Endothelial cell of umbilical vein (primary cell): Measurements from ENCODE around the gene SLC39A3. TPM values are rescaled to one million over a fixed set of nuclear protein-coding genes. Genes with fewer than 3 reads are reported as not detected.

Source experiments
- BruUV-seq: library from RNA; stranded (reverse); fragments of 400-500 nt; replicated peaks from 2 replicates; lab custom pipeline; 2021; lab: Mats Ljungman, UMichigan
- CTCF ChIA-PET: fragments of 300-600, 350-600 bp; sonication (Branson Sonifier 250); formaldehyde crosslinking; loops from one replicate; lab custom pipeline; 2021; ENCODE audit warnings: antibody characterized with exemption, inconsistent platforms; lab: Charles Lee
- POLR2A ChIA-PET: fragments of 300-600, 350-600 bp; sonication (Branson Sonifier 250); formaldehyde crosslinking; loops from one replicate; lab custom pipeline; 2021; ENCODE audit warnings: antibody characterized with exemption, inconsistent platforms; lab: Charles Lee
- DNase-seq: peaks from one replicate; pipeline ENCODE4 v3.0.0-alpha.2; 2011; ENCODE audit warnings: low read depth, low spot score
- FAIRE-seq: peaks from 2 replicates; lab custom pipeline; 2011; peaks lifted over from hg19 to GRCh38; lab: Jason Lieb, UNC
- H2AFZ ChIP-seq: 2 replicates; pipeline ENCODE4 v1.6.0; 2012; ENCODE audit warnings: low read depth, low read length, control low read depth, inconsistent platforms
- H3K27ac ChIP-seq: 2 replicates; pipeline ENCODE4 v1.5.1; 2011; ENCODE audit warnings: low read depth, mild to moderate bottlenecking, control low read depth, low read length, moderate library complexity; ENCODE audit not compliant: insufficient read depth
- H3K27me3 ChIP-seq, 2 experiments: 2 replicates each; pipeline versions ENCODE4 v1.6.0 to v1.6.1; 2011; ENCODE audit warnings: low read length in 2 of 2, mixed read lengths in 1 of 2; ENCODE audit not compliant: control insufficient read depth in 2 of 2, insufficient read depth in 2 of 2
- H3K36me3 ChIP-seq, 2 experiments: 2 replicates in 1 of 2; 3 replicates in 1 of 2; pipeline ENCODE4 v1.5.1; 2011; ENCODE audit warnings: low read length in 2 of 2, mild to moderate bottlenecking in 1 of 2, moderate library complexity in 1 of 2; ENCODE audit not compliant: control insufficient read depth in 2 of 2, insufficient read depth in 2 of 2; ENCODE audit errors: extremely low read depth in 1 of 2
- H3K4me1 ChIP-seq: 3 replicates; pipeline ENCODE4 v1.5.1; 2011; ENCODE audit warnings: mild to moderate bottlenecking, low read length; ENCODE audit not compliant: control insufficient read depth, insufficient read depth; ENCODE audit errors: extremely low read depth
- H3K4me2 ChIP-seq: 2 replicates; pipeline ENCODE4 v1.6.1; 2011; ENCODE audit warnings: low read length, control low read depth, mixed read lengths; ENCODE audit not compliant: insufficient read depth
- H3K4me3 ChIP-seq, 3 experiments: fragments of 200-600 bp in 1 of 3; sonication (generic), shearing (Covaris generic) in 1 of 3; replicated peaks in 1 of 3; 2 replicates each; pipeline ENCODE4 v1.5.1; 2011 to 2016; ENCODE audit warnings: control low read depth in 3 of 3, low read length in 3 of 3, mild to moderate bottlenecking in 2 of 3, inconsistent platforms in 1 of 3, low read depth in 1 of 3, moderate library complexity in 1 of 3; ENCODE audit not compliant: insufficient read depth in 1 of 3
- H3K79me2 ChIP-seq: 2 replicates; pipeline ENCODE4 v1.6.0; 2012; ENCODE audit warnings: low read length, inconsistent platforms; ENCODE audit not compliant: control insufficient read depth, insufficient read depth
- H3K9ac ChIP-seq: replicated peaks from 2 replicates; pipeline ENCODE3; 2011; ENCODE audit warnings: low read length, control low read depth; ENCODE audit not compliant: insufficient read depth; ENCODE audit errors: extremely low read depth
- H3K9me1 ChIP-seq: replicated peaks from 3 replicates; pipeline ENCODE4 v1.6.0; 2011; ENCODE audit warnings: mild to moderate bottlenecking, low read length; ENCODE audit not compliant: control insufficient read depth, insufficient read depth; ENCODE audit errors: extremely low read depth
- H3K9me3 ChIP-seq: replicated peaks from 2 replicates; pipeline ENCODE4 v1.5.1; 2012; ENCODE audit warnings: low read length, inconsistent platforms; ENCODE audit not compliant: control insufficient read depth, insufficient read depth
- H4K20me1 ChIP-seq: replicated peaks from 2 replicates; pipeline ENCODE3; 2011; ENCODE audit warnings: mild to moderate bottlenecking, low read length; ENCODE audit not compliant: control insufficient read depth, insufficient read depth; ENCODE audit errors: extremely low read depth
- EZH2 ChIP-seq: IDR thresholded peaks from 2 replicates; pipeline ENCODE4 v1.6.1; 2012; ENCODE audit warnings: borderline replicate concordance, low read depth, mild to moderate bottlenecking, moderate library complexity, low read length, inconsistent platforms; ENCODE audit not compliant: severe bottlenecking
- FOS ChIP-seq: IDR thresholded peaks from 2 replicates; pipeline ENCODE4 v1.6.1; 2011; ENCODE audit warnings: mild to moderate bottlenecking, low read length, moderate library complexity, borderline replicate concordance; ENCODE audit not compliant: insufficient read depth
- GATA2 ChIP-seq: IDR thresholded peaks from 2 replicates; pipeline ENCODE4 v1.7.0; 2011; ENCODE audit warnings: low read depth, mild to moderate bottlenecking, moderate library complexity, mixed read lengths, low read length; ENCODE audit not compliant: insufficient read length, insufficient read depth
- JUN ChIP-seq: IDR thresholded peaks from 2 replicates; pipeline ENCODE4 v1.6.1; 2011; ENCODE audit warnings: borderline replicate concordance, low read depth; ENCODE audit not compliant: insufficient read length, insufficient read depth
- MYC ChIP-seq: IDR thresholded peaks from one replicate; pipeline ENCODE4 v1.6.1; 2011; ENCODE audit warnings: mild to moderate bottlenecking, low read depth, low read length
- POLR2A ChIP-seq: IDR thresholded peaks from 2 replicates; pipeline ENCODE4 v1.6.1; 2012; ENCODE audit warnings: low read depth, mild to moderate bottlenecking, control low read depth, low read length
- POLR2AphosphoS5 ChIP-seq: IDR thresholded peaks from 2 replicates; pipeline ENCODE4 v1.6.1; 2012; ENCODE audit warnings: low read depth, mild to moderate bottlenecking, control low read depth, low read length, moderate library complexity; ENCODE audit not compliant: insufficient read depth
- dilution Hi-C: fragments of 300-500 bp; cut with MboI; formaldehyde crosslinking; loops from one replicate; pipeline ENCODE4 v1.15.0; 2019; ENCODE audit warnings: low sequenced_read_pairs; ENCODE audit not compliant: extremely low pct_ligation_motif_present
- intact Hi-C: fragments of 100-400 bp; cut with micrococcal nuclease; formaldehyde crosslinking; loops from one replicate; pipeline ENCODE4 v1.10.0; 2022
- polyA plus RNA-seq, 4 experiments: library from polyadenylated mRNA; depleted of rRNA in 3 of 4; stranded (reverse) in 3 of 4; unstranded in 1 of 4; fragments of >200 nt; gene quantifications; 2 replicates each; pipeline versions ENCODE4 v1.2.1 to v1.2.3, GENCODE V29; 2011 to 2012; ENCODE audit warnings: missing spikeins in 1 of 4
- total RNA-seq: library from RNA; stranded (reverse); gene quantifications from 2 replicates; pipeline ENCODE4 v1.2.3, GENCODE V29; 2021
- TF ChIP-seq, protein P1 (sequence below): IDR thresholded peaks from 2 replicates; pipeline ENCODE4 v1.6.1; 2011; ENCODE audit not compliant: insufficient read depth, insufficient read length
- TF ChIP-seq, protein P2 (sequence below), 2 donors: IDR thresholded peaks; 1 replicate in 1 of 2; 2 replicates in 1 of 2; pipeline ENCODE4 v1.5.1; 2011; ENCODE audit warnings: low read length in 2 of 2, mild to moderate bottlenecking in 2 of 2, moderate library complexity in 2 of 2, control low read depth in 1 of 2, inconsistent platforms in 1 of 2, low read depth in 1 of 2; ENCODE audit not compliant: insufficient read depth in 1 of 2; ENCODE audit errors: extremely low read depth in 1 of 2

The SLC39A3 gene
- total and polyA plus RNA-seq, 2 donors (not counting 3 experiments of a cell fraction or from before 2014, with no cell fraction given), result 28.0 to 43.1 TPM

DNA sequence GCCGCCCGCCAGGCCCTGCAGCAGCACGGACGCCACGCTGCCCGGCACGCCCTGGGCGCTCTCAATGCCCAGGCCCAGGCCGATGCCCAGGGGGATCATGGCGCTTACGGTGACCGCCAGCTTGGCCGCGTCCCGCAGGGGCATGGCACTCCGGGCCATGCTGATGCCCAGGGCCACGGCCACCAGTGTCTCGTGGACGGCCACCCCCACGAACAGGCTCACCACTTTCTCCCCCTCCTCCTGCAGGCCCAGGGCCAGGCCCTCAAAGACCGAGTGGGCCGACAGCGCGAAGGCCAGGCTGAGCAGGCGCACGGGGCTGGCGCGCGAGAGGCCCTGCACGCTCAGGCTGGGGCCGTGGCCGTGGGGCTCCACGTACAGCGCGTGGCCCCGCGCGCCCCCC is 6.9 kb downstream of the SLC39A3 start:
- no peak for TF ChIP-seq EZH2
- TF ChIP-seq JUN, result no peak
- TF ChIP-seq, protein P1, sequence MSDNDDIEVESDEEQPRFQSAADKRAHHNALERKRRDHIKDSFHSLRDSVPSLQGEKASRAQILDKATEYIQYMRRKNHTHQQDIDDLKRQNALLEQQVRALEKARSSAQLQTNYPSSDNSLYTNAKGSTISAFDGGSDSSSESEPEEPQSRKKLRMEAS, result no peak
- no peak for TF ChIP-seq MYC
- ChIA-PET CTCF (no interaction called here), POLR2A (interaction anchor here (0.6 kb wide), 1 partner anchor 852 kb away, joined by 8 read pairs; the partner anchor contains the start of gene GIPC3)
- FAIRE-seq (no peak), DNase-seq (no peak)
- dilution Hi-C loops, result no loop called here
- no peak overlapping the region for H3K4me2 ChIP-seq
- no peaks in the 10 kb centered on the region for H3K79me2 ChIP-seq
- no peaks in the 10 kb centered on the region for H3K27me3 ChIP-seq
- no peaks in the 10 kb centered on the region for H3K9me1 ChIP-seq
- H3K36me3 ChIP-seq, result peaks cover 0 to 9% of the 10 kb centered on the region in 2 experiments
- BruUV-seq, result no TSS peak
- H3K4me1 ChIP-seq, result no peaks in the 10 kb centered on the region
- H4K20me1 ChIP-seq, result no peaks in the 10 kb centered on the region
- H3K9ac ChIP-seq, result no peak overlapping the region
- intact Hi-C loops, result no loop called here
- H3K4me3 ChIP-seq, result no peak overlapping the region
- no peak overlapping the region for H2AFZ ChIP-seq
- H3K27ac ChIP-seq, result no peak overlapping the region
- no peaks in the 10 kb centered on the region for H3K9me3 ChIP-seq

DNA sequence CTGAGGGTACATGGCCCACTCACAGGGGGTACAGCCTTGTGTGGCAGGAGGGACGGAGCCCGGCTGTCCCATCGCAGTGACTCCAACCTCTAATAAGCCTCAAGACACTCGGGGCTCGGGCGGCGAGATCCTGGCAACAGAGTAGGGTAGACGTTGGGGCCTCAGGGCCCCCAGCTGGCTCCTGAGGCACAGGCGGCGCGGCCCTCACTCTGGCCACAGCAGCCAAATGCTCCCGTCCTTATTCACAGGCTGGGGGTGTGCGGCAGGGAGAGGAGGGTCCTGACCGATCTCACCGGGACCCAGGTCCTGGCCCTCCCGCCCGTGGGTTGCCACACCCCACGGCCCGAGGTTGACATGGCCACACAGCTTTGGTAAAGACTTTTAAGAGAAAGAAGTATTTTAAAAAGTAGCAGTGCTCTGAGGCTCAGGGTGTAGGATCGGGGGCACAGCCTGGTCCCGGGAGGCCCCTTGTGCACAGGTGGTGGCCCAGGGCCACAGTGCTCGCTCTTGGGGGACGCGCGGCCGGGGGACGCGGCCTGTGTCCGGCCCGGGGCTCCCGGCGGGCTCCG is 7.6 kb downstream of the SLC39A3 start:
- Histone ChIP-seq H3K27me3 (peaks cover 0 to 1% of the 10 kb centered on the region in 2 experiments), H3K79me2 (no peaks in the 10 kb centered on the region), H4K20me1 (no peaks in the 10 kb centered on the region), H3K4me3 (no peak overlapping the region), H3K9ac (no peak overlapping the region), H2AFZ (no peak overlapping the region), H3K9me3 (no peaks in the 10 kb centered on the region), H3K36me3 (peaks cover 0 to 9% of the 10 kb centered on the region in 2 experiments), H3K27ac (no peak overlapping the region), H3K4me2 (no peak overlapping the region), H3K4me1 (no peaks in the 10 kb centered on the region), H3K9me1 (no peaks in the 10 kb centered on the region)
- intact Hi-C loops (no loop called here), dilution Hi-C loops (no loop called here)
- ChIA-PET POLR2A (interaction anchor here (0.6 kb wide), 1 partner anchor 853 kb away, joined by 8 read pairs; the partner anchor contains the start of gene GIPC3), CTCF (no interaction called here)
- no TSS peak for BruUV-seq
- TF ChIP-seq EZH2 (no peak), POLR2AphosphoS5 (no peak), POLR2A (no peak), JUN (no peak), GATA2 (no peak), MYC (no peak), FOS (no peak)
- TF ChIP-seq, protein P2, sequence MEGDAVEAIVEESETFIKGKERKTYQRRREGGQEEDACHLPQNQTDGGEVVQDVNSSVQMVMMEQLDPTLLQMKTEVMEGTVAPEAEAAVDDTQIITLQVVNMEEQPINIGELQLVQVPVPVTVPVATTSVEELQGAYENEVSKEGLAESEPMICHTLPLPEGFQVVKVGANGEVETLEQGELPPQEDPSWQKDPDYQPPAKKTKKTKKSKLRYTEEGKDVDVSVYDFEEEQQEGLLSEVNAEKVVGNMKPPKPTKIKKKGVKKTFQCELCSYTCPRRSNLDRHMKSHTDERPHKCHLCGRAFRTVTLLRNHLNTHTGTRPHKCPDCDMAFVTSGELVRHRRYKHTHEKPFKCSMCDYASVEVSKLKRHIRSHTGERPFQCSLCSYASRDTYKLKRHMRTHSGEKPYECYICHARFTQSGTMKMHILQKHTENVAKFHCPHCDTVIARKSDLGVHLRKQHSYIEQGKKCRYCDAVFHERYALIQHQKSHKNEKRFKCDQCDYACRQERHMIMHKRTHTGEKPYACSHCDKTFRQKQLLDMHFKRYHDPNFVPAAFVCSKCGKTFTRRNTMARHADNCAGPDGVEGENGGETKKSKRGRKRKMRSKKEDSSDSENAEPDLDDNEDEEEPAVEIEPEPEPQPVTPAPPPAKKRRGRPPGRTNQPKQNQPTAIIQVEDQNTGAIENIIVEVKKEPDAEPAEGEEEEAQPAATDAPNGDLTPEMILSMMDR (IDR thresholded peaks at IDR 0.05; ENCODE audit: extremely low read depth in 1 of 2, insufficient read depth in 1 of 2, low read depth in 1 of 2, low read length in 2 of 2), result no peak
- TF ChIP-seq, protein P1, result no peak
- no peak for FAIRE-seq
- DNase-seq, result no peak
